Hindlimb muscle (tissue), 1 donor: ENCODE measurements around the gene GPHA2. TPM values are rescaled to one million over a fixed set of nuclear protein-coding genes. Genes with fewer than 3 reads are reported as not detected.

Experiments
- DNase-seq: peaks from one replicate; pipeline ENCODE4 v3.0.0-alpha.2; 2013
- polyA plus RNA-seq: library from polyadenylated mRNA; unstranded; fragments of 120-200 nt; gene quantifications from one replicate; pipeline ENCODE4 v1.2.1, GENCODE V29; 2013; ENCODE audit not compliant: insufficient read length

The GPHA2 gene
- polyA plus RNA-seq, 1 donor: not detected

DNA sequence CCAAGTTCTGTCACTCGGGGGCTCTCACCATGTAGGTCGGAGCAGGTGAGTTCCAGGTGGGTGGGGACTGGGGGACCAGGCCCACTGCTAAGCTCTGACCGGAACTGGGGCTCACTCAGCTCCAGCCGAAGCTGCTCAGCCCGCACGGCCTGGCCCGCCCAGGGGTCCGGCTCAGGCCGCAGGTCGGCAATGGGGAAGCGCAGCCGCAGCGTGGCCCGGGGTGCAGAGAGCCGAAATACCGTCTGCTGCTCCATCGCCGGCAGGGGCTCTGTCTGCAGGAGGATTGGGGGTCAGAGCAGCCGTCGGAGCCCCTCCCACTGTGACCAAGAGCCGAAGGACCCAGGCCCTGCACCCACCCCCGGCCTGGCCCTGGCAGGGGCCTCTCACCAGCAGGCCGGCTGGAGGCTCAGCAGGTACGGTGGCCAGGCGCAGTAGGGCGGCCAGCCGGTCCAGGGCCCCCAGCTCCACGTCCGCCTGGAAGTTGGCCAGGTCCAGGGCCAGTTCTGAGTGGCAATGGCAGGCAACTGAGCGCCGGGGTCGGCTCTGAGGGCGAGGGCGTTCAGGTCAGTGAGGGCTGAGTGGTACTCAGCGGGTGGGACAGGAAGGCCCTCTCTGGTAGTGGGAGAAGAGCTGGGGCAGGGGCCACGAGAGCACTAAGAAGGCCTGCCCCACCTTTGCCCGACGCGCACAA is 25.9 kb downstream of the GPHA2 start:
- DNase-seq: no peak

DNA sequence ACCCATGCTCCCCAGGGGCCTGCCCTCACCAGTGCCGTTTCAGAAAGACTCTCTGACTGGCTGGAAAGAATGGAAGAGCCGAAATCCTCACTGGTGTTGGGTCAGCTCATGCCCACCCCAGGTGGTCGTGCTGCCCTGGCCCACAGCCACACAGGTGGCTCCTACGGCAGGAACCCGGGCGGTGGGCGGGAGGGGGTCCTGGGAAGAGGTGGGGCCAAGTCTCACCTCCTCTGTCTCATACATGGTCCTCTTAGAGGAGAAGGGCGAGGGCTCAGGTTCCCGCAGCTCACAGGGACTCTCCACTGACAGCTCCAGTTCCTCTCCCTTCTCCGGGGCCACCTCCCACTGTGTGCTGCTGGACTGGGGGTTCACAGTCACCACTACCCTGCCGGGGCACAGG is 26.9 kb downstream of the GPHA2 start:
- no peak for DNase-seq

DNA sequence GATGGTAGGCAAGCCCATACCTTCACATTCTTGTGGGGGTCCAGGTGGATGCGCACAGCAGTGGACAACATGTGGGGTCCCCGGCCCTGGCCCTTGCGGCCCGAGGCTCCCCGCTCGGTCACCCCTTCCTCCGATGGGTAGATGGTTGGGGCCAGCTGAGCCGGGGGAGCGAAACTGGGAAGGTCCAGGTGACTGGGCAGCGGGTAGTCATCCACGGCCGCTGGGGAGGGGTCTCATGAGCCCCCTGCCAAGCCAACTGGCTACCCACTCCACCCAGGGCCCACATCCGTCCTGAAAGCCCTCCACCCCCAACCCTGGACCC is 29.4 kb downstream of the GPHA2 start:
- DNase-seq: no peak

DNA sequence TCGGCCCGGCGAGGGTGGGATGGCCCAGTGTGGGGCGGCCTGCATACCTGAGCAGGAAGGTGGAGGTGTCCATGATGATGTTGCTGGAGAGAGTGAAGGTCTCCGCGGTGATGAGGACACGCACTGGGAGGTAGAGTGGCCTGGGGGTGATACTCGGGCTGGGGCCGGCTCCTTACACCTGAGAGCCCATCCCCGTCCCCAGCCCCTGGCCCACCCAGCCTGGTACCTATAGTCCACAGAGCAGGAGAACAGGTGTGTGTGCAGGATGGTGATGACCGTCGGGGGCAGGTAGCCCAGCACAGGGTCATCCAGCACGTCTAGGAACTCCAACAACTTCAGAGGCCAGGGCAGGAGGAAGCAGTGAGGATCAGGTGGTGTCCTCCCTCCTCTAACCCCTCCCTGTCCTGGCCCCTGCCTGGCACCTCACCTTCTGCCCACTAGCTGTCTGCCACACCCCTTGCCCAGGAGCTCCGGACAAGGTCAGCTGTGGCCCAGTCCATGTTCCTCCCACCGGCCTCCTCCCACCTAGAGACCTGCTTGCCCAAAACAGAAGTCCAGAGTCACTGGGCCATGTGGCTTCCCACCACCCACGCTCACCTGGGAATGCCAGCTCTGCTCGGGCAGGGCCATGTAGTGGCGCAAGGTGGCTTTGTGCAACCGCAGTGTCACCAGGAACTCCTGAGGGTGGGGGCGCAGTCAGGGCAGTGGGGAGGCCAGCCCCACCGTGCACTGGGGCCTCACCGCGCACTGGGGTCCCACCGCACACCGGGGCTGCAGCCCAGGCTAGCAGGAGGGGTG is 30.0 kb downstream of the GPHA2 start:
- DNase-seq: no peak

DNA sequence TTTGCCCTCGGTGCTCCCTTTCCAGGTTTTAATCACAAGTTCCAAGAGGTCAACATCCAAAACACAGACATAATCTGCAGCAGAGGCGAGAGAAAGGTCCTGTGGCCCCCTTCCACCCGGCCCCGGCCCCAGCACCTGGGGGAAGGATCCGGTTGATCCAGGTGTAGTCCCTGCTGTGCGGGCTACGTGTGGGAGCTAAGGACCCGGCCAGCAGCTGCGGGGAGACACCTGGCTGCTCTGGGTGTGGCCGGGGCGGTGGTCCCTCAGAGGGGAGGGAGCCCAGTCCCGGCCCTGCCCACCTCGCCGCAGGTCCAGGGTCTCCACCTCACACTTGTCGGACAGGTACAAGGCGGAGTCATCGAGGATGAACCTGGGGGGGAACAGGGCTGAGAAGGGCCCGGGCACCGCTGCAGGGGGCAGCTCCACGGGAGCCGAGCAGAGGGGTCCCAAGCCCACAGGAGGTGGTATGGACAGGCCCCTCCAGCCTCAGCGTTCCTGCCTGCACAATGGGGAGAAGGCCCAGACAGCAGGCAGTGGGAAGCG is 32.3 kb downstream of the GPHA2 start:
- DNase-seq: no peak

DNA sequence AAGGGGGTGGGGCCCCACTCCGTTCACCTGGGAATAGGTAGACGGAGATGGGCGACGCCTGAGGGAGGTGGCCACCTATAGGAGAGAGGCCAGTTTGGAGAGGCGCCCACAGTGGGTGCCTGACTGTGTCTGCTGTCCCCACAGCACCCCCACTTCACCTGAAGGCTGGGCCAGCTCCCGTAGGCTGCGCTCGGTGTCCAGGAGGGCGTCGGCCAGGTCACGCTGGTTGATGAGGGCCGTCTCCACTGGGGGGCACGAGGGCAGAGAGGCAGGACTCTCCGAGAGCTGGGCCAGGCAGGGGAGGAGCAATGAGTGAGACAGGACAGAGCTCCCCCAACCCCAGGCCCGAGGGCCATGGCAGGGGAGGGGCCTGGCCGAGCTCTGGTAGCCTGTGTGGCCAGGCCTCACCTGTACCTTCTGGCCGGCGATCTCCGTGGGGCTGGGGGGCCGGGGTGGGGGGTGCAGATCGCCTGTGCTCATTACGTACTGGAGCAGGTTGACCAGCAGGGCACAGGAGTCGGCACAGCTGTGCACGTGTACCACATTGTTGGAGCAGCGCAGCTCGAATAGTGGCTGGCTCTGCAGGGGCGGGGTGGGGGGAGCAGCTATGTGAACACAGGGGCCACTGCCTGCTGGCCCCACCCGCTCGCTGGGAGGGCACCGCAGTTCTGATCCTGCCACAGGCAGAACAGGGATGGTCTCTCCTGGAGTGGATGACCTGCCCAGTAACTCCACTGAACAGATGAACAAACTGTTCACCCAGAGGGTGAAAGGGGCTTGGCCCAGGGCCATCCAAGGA is 33.4 kb downstream of the GPHA2 start:
- DNase-seq: no peak

DNA sequence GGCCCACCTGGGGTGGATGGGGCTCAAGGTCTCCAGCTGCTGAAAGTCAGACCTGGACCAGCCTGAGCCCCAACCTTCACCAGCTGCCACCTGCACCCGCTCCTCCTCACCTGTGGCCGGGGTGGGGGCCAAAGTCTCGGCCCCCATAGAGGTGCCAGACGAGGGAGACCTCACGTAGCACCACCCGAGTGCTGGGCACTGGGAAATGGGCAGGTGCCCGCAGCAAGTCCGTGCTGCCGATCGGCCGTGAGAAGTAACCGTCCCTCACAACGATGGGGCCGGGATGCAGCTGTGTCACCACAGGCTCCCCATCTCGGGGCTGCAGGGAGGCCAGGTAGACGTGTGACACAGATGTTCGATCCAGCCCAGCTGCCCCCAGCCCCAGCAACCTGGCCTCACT is 34.9 kb downstream of the GPHA2 start:
- DNase-seq: no peak

DNA sequence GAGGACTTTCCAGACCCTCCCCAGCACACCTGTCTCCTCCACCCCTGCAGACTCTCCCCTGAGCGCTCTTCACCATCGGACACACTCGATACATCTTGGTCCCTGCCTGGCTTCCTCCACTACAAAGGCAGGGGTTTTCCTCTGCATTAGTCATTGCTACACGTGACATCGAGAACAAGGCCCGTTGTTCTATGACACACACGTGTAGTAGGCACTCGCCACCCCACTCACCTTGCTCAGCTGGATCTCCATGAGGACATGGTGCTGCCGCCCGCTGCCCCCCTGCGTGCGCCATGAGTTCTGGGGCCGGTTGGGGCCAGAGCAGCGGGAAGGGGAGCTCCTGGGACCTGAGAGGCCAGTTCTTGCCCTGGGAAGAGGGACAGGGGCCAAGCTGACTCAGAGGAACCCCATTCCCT is 35.4 kb downstream of the GPHA2 start:
- DNase-seq: no peak

DNA sequence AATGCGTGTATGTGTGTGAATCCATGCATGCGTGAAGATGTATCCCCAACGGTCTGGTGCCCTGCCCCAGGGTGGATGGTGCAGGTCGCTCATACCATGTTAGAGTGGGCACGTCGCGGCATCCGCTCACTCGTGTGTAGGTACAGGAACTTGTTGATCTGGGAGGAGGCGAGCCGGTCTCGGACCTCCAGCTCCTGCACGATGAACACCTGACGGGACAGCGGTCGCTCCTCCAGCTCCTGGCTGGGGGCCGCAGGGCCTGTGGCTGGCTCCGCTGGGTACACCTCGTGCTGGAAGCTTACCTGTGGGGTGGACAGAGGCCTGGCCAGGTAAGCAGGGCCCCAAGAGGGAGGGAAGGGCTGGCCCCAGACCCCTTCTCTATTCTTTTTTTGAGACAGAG is 37.2 kb downstream of the GPHA2 start:
- no peak for DNase-seq

DNA sequence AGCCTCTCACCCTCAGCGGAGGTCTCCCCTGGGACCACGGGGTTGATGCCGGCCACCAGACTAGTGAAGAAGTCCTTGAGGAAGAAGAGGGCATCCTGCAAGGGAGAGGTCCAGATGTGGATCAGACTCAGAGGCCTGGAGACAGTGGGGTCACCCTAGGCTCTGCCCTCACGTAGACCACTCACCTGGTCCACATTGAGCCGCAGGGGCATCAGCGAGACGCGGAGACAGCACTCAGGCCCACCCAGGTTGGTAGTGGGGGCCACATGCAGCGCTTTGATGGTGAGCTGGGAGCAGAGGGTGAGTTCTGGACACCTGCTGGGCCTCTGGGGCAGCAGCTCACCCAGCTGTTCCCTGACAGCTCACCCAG is 37.6 kb downstream of the GPHA2 start:
- DNase-seq: no peak

DNA sequence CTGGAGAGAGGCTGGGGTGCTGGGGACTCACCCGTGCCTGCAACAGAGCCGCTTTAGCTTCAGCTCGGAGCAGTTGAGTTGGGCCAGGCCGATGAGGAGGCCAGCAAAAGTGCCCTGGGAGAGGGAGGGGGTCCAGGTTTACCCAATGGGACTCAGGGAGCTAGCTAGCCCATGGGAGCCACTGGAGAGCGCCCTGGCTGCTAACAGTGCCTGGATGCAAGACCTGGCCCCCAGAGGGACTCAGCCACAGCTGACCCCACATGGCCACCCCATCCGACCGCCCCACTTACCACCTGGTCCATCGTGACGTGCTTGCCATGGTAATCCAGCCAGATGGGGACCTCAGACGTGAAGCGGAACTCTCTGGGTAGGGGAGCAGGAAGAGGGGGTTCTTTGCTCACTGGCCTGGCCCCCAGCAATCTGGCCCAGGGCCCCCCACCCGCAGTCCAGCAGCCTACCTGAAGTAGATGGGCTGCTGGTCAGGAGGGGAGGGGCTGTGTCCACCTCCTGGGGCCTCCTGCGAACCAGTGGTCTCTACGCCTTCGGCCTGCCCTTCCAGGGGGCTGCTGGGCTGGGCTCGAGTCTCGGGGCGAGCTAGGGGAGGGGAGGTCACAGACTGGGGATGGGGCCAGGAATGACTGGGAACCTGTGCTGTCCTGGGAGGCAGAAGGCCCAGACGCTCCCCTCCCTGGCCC is 38.2 kb downstream of the GPHA2 start:
- DNase-seq: no peak

DNA sequence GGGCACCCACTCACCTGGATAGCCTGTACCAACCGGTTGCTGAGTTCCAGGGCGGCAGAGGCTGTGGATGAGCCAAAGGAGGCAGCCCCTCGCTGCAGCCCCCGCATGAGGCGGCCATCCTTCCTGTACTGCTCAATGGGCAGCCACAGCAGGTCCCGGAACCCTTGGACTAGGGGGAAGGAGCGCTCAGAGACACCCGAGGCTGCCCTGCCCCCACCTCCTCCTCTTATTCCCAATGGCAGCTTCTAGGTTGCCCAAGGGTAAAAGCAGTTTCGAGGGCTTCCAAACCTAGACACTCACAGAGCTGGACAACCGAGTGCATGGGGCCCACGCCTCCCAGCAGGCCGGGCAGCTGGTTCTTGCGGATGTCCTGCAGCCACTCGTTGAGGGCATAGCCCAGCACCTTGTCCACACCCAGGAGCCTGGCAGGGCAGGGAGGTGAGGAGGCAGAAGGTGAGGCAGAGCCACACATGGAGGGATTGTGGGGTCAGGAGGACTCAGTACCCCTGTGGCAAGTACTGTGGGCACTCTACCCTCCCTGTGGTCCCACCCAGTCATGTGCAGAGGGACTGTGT is 39.2 kb downstream of the GPHA2 start:
- DNase-seq: no peak

DNA sequence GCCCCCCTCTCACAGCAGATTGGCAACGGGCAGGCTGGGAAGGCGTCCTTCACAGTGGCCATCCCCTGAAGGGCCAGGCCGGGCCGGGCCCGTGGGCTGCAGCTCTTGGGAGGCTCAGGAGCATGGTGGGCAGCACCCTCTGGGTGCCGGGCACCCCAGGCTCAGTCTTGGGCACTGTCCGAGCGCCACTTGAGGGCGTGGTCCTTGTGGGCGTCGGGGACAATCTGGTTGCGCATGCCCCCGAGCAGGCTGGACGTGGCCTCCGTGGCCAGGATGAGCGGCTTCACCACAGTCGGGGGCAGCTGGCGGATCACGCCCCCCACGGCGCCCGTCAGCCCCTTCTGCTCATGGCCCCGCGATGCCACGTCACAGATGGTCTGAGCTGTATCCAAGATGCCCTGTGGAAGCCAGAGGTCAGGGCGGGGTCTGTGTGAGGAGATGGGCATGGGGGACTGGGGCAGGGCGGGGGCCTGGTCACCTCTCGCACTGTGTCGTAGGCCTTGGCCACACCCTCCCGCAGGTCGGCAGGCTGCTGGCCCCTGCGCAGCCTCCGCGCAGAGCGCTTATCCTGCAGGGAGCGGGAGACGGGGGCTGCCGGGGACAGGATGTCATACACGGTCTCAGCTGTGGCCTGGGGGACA is 40.8 kb downstream of the GPHA2 start:
- DNase-seq: no peak

DNA sequence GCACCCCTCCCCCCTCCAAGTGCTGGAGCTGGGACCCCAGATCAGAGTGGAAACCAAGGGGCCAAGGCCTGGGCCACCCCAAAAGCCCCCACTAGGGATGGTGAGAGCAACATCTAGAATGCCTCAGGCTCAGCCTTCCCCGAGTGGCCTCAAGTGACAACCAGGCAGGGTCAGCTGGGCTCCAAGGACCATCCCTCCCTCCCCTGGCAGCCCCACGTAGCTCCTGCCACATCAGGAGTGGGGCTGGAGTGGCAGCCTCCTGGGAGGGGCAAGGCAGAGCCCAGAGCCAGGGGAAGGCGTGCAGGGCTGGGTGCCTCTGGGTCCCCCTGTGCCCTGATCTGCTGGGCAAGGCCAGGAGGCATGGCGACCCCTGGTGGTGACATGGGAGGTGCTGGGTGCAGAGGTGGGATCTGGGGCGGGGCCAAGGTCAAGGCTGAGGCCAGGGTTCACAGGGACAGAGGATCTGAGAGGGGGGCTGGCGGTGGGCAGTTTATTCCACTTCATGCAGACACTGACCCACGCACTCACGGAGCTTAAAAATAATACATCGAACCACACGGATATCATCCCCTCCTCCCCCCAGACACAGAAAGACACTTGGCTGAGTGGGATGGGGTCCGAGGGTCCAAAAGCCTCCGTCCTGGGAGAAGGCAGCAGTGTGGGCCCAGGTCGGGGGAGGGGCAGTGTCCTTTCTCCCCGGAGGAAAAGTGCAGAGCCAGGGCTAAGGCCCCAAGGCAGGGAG is 41.5 kb downstream of the GPHA2 start:
- peak; percentile 76 for DNase-seq

DNA sequence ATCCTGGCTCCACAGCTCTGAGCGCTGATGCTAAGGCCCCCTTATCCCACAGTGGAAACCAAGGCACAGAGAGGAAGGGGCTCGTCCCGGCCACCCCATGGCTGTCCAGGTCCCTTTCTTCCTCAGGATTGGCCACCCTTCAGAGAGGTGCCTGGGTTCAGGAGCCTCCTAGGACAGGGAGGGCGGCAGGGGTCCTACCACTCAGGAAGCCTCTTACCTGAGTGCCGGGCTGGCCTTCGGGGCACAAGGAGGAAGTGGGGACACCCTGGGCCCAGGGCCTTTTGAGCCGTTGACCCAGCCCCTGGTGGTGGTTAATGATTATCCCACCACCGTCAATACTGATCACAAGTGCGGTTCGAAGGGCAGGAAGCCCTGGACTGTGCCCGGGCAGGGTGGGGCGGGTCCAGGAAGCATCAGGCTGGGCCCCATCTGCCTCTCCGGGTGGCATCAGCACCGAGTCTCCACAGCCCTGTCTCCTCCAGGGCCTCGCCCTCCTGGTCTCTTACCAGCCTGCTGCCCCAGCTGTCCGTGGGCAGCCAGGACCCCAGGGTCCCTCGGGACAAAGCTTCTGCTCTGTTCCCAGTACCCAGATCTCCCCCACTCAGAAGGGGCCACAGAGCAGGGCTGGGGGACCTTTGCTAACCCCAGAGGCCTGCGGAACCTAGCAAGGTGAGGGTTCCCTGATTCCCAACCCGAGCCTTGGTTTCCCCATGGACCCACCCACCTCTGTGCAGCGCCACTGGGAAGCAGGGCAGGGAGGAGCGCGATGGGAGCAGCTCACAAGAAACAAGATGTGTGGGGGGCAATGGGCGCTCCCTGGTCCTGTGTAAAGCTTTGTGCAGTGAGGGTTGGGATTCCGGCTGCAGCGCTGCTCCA is 42.3 kb downstream of the GPHA2 start:
- DNase-seq: no peak

DNA sequence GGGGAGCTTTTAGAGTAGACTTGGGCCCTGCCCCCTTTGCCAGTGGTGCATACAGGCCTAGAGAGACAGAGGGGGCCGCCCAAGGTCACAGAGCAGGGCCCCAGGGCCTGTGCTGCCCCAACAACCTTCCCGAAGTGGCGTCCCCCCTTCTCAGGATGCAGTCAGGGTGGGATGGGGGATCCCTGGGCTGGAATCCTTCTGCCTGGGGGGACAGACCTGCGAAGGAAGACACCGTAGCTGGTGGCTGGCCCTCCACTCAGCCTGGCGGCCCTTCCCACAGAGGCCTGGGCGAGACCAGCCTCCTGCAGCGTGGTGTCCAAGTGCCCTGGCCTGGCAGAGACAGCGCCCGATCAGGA is 42.9 kb downstream of the GPHA2 start:
- no peak for DNase-seq

DNA sequence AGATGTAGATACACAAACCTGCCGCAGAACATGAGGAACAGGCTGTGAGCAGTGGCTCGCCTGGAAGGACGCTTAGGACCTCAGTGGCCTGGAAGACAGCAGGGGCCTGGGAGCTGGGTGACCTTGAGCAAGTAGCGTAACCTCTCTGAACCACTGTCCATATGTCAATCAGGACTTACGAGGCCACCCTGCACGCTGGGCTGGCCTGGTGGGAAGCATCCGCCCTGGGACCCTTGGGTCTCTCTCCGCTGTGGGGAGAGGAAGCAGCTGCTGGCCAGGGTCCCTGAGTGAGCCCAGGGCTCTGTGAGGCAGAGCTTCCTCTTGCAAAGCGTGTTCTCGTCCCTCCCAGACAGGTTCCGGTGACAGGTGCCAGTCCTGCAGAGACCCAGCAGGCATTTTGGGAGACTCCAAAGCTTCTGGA is 43.3 kb downstream of the GPHA2 start:
- no peak for DNase-seq

DNA sequence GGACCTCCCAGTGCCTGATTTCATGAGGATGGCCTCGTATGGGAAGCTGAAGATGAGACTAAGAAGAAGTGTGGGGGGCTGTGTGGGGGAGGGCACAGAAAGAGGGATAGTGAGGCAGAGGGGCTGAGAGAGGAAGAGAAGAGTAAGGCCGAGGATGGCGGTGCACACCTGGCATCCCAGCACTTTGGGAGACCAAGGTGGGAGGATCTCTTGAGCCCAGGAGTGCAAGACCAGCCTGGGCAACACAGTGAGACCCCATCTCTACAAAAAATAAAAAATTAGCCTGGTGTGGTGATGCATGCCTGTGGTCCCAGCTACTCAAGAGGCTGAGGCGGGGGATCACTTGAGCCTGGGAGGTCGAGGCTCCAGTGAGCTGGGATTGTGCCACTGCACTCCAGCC is 43.8 kb downstream of the GPHA2 start:
- DNase-seq: no peak

DNA sequence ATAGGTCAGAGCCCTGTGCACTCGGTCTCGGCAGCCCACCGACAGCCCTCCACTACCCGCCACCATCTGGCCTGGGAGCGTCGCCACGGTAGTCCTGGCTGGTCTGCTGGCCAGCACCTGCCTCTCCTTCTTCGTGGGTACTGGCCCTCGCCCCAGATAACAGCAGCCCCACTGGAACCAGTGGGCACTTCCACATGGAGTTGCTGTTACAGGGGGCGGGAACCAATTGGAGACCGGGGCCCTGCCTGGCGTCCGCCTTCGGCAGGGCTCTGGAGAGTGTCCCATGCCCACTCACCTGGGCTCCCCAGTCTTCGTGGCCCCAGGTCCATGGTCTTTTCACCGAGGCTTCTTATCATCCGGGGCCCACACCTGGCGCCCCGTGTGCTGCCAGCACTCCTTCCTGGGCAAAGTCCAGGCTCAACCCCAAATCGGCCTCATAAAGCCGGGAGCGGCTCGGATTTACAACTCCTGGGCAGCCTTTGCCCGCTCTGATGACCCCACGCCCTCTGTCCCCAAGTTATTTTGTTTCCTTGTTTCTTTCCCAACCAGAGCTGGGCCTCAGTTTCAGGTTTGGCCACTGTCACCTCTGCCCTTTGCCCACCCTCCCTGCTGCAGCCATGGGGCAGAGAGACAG is 44.4 kb downstream of the GPHA2 start:
- DNase-seq: no peak

DNA sequence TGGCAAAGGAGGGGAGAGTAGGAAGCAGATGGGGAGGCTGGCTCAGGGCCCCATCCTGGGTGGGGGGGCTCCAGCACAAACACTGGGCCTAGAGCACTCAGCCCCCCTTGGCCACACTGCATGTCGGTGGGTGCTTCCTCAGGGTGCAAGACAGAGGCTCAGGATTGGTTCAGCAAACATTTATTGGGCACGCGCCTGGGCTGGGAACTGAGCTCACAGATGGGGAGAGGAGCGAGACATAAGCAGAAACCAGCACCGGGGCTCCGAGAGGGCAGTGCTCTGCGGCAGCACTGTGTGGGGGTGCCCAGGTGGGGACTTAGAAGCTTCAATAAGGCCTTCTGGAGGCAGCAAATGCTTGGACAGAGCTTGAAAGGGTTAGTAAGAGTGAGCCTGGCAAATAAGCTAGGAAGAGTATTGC is 45.2 kb downstream of the GPHA2 start:
- DNase-seq: no peak
